Natural killer cell (primary cell): ENCODE data around the gene SMARCB1. TPM values are rescaled to one million over a fixed set of nuclear protein-coding genes. Genes with fewer than 3 reads are reported as not detected.

Experiments used
- ATAC-seq, 3 donors: fragments of 150-1000 bp in 2 of 3; fragments of 200-7000 bp in 1 of 3; cut with Tn5 transposase; 1 replicate in 1 of 3; 2 replicates in 2 of 3; pipeline ENCODE4 v1.10.0; 2021; ENCODE audit warnings: mild to moderate bottlenecking in 2 of 3, moderate library complexity in 2 of 3
- DNase-seq, 2 donors: peaks; one replicate each; pipeline versions ENCODE4 v3.0.0 to v3.0.0-alpha.2; 2013 to 2021; ENCODE audit warnings: mixed read lengths in 1 of 2
- H3K27ac ChIP-seq: one replicate; pipeline ENCODE4 v1.5.1; 2013; ENCODE audit warnings: mild to moderate bottlenecking, low read length
- H3K27me3 ChIP-seq: one replicate; pipeline ENCODE4 v1.6.1; 2013; ENCODE audit warnings: low read length; ENCODE audit not compliant: control insufficient read depth, insufficient read depth
- H3K36me3 ChIP-seq: one replicate; pipeline ENCODE4 v1.6.1; 2013; ENCODE audit warnings: low read length; ENCODE audit not compliant: control insufficient read depth, insufficient read depth
- H3K4me1 ChIP-seq: one replicate; pipeline ENCODE4 v1.6.1; 2013; ENCODE audit warnings: low read length; ENCODE audit not compliant: control insufficient read depth, insufficient read depth
- H3K4me3 ChIP-seq: one replicate; pipeline ENCODE4 v1.5.1; 2013; ENCODE audit warnings: low read length
- H3K9me3 ChIP-seq: one replicate; pipeline ENCODE4 v1.6.1; 2013; ENCODE audit warnings: low read length; ENCODE audit not compliant: control insufficient read depth, insufficient read depth
- H3K27ac Mint-ChIP-seq, 2 donors: one replicate each; pipeline ENCODE4 v1.8.0; 2022; ENCODE audit warnings: mild to moderate bottlenecking in 2 of 2, mixed read lengths in 2 of 2, moderate library complexity in 1 of 2
- H3K27me3 Mint-ChIP-seq, 2 donors: one replicate each; pipeline ENCODE4 v1.8.0; 2022; ENCODE audit warnings: low read depth in 2 of 2, mixed read lengths in 2 of 2
- H3K36me3 Mint-ChIP-seq: one replicate; pipeline ENCODE4 v1.8.0; 2022; ENCODE audit warnings: mixed read lengths
- H3K4me1 Mint-ChIP-seq, 2 donors: one replicate each; pipeline ENCODE4 v1.8.0; 2022; ENCODE audit warnings: mixed read lengths in 2 of 2
- H3K4me3 Mint-ChIP-seq: one replicate; pipeline ENCODE4 v1.8.0; 2022; ENCODE audit warnings: mild to moderate bottlenecking, moderate library complexity, mixed read lengths
- H3K9me3 Mint-ChIP-seq, 2 donors: one replicate each; pipeline ENCODE4 v1.8.0; 2022; ENCODE audit warnings: mixed read lengths in 2 of 2
- WGBS: methylation state at CpG from one replicate; pipeline ENCODE4 v1.1.7; 2013; ENCODE audit warnings: missing lambda C conversion rate; ENCODE audit not compliant: insufficient coverage; 5-methylcytosine and 5-hydroxymethylcytosine counted together
- intact Hi-C: fragments of 100-400 bp; cut with micrococcal nuclease; formaldehyde crosslinking; loops from one replicate; pipeline ENCODE4 v1.14.2; 2022
- total RNA-seq, 4 donors: library from RNA; stranded (reverse); fragments of 120-200 nt in 1 of 4; gene quantifications; one replicate each; pipeline versions ENCODE4 v1.2.3 to v1.2.4, GENCODE V29; 2013 to 2022
- TF ChIP-seq, protein P1 (sequence below): fragments of 200-600 bp; IDR thresholded peaks from one replicate; pipeline ENCODE4 v1.8.0; 2022; ENCODE audit warnings: antibody characterized with exemption

The SMARCB1 gene
- total RNA-seq, 3 donors from 2014 or later (not counting 1 experiment from before 2014, with no cell fraction given), result 56.3 to 76.9 (median 69.8) TPM

DNA sequence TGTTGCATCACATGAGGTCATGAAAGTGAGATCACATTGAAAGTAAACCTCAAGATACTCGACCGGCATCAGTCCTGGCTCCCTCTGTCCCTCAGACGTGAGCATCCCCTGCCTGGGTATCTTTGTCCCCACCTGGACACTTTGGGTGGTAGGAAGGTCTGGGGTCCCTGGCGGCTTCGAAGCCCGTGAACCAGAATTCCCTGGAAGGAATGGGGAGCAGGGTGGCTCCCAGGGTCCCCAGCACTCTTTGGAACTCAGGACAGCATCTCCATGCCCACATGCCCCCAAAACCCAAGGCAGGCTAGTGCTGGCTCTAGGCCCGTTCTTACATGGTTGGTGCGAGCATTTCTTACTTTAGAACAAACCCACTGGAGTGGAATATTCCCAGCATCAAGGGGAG, 44.5 kb downstream of the SMARCB1 start:
- DNase-seq (no peak), ATAC-seq (no peak)
- Mint-ChIP-seq H3K27ac (no peak overlapping the region), H3K4me3 (no peak overlapping the region), H3K36me3 (no peaks in the 10 kb centered on the region), H3K9me3 (no peaks in the 10 kb centered on the region), H3K27me3 (no peaks in the 10 kb centered on the region), H3K4me1 (peaks cover 10 to 14% of the 10 kb centered on the region in 2 donors)
- intact Hi-C loops, result no loop called here
- no peaks in the 10 kb centered on the region for H3K27me3 ChIP-seq
- no peak overlapping the region for H3K4me3 ChIP-seq
- H3K36me3 ChIP-seq, result peaks cover 67% of the 10 kb centered on the region
- H3K27ac ChIP-seq, result no peak overlapping the region
- 94% methylated on average over 8 of the region's 8 CpGs for WGBS
- TF ChIP-seq, protein P1, sequence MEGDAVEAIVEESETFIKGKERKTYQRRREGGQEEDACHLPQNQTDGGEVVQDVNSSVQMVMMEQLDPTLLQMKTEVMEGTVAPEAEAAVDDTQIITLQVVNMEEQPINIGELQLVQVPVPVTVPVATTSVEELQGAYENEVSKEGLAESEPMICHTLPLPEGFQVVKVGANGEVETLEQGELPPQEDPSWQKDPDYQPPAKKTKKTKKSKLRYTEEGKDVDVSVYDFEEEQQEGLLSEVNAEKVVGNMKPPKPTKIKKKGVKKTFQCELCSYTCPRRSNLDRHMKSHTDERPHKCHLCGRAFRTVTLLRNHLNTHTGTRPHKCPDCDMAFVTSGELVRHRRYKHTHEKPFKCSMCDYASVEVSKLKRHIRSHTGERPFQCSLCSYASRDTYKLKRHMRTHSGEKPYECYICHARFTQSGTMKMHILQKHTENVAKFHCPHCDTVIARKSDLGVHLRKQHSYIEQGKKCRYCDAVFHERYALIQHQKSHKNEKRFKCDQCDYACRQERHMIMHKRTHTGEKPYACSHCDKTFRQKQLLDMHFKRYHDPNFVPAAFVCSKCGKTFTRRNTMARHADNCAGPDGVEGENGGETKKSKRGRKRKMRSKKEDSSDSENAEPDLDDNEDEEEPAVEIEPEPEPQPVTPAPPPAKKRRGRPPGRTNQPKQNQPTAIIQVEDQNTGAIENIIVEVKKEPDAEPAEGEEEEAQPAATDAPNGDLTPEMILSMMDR, result no peak
- no peaks in the 10 kb centered on the region for H3K4me1 ChIP-seq
- no peaks in the 10 kb centered on the region for H3K9me3 ChIP-seq

DNA sequence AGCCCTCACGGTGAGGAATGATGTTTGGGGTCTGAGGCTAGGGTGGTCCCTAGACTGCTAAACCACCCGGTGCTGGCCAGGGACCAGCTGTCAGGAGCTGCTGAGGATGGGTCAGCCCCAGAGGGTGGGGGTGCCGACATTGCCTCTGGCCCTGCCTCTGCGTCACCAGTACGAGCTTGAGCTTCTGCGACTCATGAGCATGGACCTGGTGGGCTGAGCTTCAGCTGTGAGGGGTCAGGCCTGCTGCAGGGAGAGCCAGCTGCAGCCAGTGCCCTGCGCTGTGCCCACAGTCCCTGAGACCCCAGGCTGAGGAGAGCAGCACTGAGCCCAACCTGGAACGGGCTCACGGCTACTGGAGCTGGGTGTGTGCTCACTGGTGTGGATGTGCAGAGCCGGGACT, 45.0 kb downstream of the SMARCB1 start:
- Mint-ChIP-seq H3K4me3 (no peak overlapping the region), H3K27me3 (no peaks in the 10 kb centered on the region), H3K27ac (no peak overlapping the region), H3K4me1 (peaks cover 10 to 14% of the 10 kb centered on the region in 2 donors), H3K9me3 (no peaks in the 10 kb centered on the region), H3K36me3 (no peaks in the 10 kb centered on the region)
- Histone ChIP-seq H3K36me3 (peaks cover 61% of the 10 kb centered on the region), H3K27me3 (no peaks in the 10 kb centered on the region), H3K4me1 (no peaks in the 10 kb centered on the region), H3K27ac (no peak overlapping the region), H3K4me3 (no peak overlapping the region), H3K9me3 (no peaks in the 10 kb centered on the region)
- TF ChIP-seq, protein P1, result no peak
- DNase-seq (no peak), ATAC-seq (no peak)
- intact Hi-C loops, result no loop called here
- WGBS, result 96% methylated on average over 10 of the region's 10 CpGs

DNA sequence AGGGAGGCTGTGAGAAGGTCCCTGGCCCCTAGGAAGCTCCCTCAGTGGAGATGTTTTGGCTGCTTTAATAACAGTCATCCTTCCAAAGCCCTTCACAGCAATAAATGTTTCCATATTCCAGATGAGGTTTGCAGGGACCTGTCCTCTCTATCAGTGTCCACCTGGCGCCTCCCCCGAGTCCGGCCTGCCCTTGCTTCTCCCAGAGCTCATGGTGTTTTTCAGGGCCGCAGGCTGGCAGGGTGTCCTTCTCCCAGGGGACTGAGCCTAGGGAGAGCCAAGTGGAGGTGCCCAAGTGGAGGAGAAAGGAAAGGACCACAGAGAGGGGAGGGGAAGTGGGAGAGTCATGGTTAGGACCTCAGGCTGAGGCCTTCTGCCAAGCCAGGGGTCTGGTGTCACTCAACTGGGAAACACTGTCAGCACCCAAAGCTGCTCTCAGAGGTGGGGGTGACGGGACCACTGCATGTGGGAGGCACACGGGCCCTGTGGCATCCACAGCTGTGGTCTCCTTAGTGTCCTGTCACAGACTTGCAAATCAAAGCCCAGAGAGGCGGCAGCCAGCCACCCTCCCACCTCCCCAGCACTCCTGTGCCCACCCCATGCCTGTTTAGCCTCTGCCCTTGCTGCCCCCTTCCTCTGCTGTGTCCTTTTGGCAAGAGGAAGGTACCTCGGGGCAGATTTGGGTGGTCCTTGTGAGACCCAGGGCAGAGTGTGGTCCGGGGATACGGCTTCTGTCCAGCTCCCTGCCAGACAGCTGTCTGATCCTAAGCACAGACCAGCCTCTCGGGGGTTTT, 45.7 kb downstream of the SMARCB1 start:
- Mint-ChIP-seq H3K27me3 (no peaks in the 10 kb centered on the region), H3K4me1 (peaks cover 10 to 14% of the 10 kb centered on the region in 2 donors), H3K27ac (no peak overlapping the region), H3K4me3 (no peak overlapping the region), H3K36me3 (no peaks in the 10 kb centered on the region), H3K9me3 (no peaks in the 10 kb centered on the region)
- intact Hi-C loops, result no loop called here
- 93% methylated on average over 11 of the region's 11 CpGs for whole genome bisulfite sequencing
- no peak overlapping the region for H3K4me3 ChIP-seq
- H3K4me1 ChIP-seq, result peaks cover 2% of the 10 kb centered on the region
- TF ChIP-seq, protein P1, result no peak
- H3K27ac ChIP-seq, result no peak overlapping the region
- H3K36me3 ChIP-seq, result peaks cover 55% of the 10 kb centered on the region
- H3K27me3 ChIP-seq, result no peaks in the 10 kb centered on the region
- no peaks in the 10 kb centered on the region for H3K9me3 ChIP-seq
- DNase-seq, result no peak
- ATAC-seq, result no peak
